HG02759 (cell line): Measurements from ENCODE around the gene TOMM20L.
A peak's percentile ranks its signal among the peaks of the same experiment; 100 is the strongest.

Source experiments
- ATAC-seq: cut with Tn5 transposase; IDR thresholded peaks from one replicate; pipeline ENCODE4 v1.9.1; 2021; ENCODE audit warnings: mild to moderate bottlenecking, moderate library complexity; ENCODE audit not compliant: unreplicated experiment

The TOMM20L gene

GRCh38 chr14:58426670-58427280 is 31.0 kb downstream of the TOMM20L start:
- peak; percentile 49 for ATAC-seq

- ATAC-seq, result peak; percentile 91
Observed at GRCh38 chr14:58427281-58428117, 31.8 kb downstream of the TOMM20L start, which contains the start of the genes KIAA0586 and TIMM9. KIAA0586 (plus strand) TSS chr14:58427719; CDS start chr14:58428265, 546 bp downstream. TIMM9 (minus strand) TSS chr14:58427531; CDS start chr14:58411945, 15,586 bp downstream.

GRCh38 chr14:58428118-58428683 is 32.5 kb downstream of the TOMM20L start:
- no peak for ATAC-seq

- no peak for ATAC-seq
Observed at GRCh38 chr14:58430156-58430555, 34.4 kb downstream of the TOMM20L start.

- ATAC-seq, result no peak
Observed at GRCh38 chr14:58439476-58439875, 43.7 kb downstream of the TOMM20L start.

GRCh38 chr14:58444627-58445026 is 48.9 kb downstream of the TOMM20L start:
- no peak for ATAC-seq

GRCh38 chr14:58455593-58456265 is 60.0 kb downstream of the TOMM20L start:
- ATAC-seq, result no peak
